Upper lobe of left lung (tissue), 6 donors: Measurements from ENCODE around the gene USP6NL. TPM values are rescaled to one million over a fixed set of nuclear protein-coding genes. Genes with fewer than 3 reads are reported as not detected.

Experiments used
- ATAC-seq, 2 donors: fragments of 200-7000 bp; cut with Tn5 transposase; one replicate each; pipeline ENCODE4 v1.9.1; 2022; ENCODE audit warnings: mild to moderate bottlenecking in 2 of 2, moderate library complexity in 2 of 2; ENCODE audit not compliant: low FRiP score in 2 of 2
- DNase-seq, 2 donors: peaks; one replicate each; pipeline ENCODE4 v3.0.0-alpha.2; 2019 to 2020
- H3K27ac ChIP-seq, 4 donors: fragments of 200-600 bp; sonication (generic); one replicate each; pipeline ENCODE4 v1.5.1; 2016 to 2019
- H3K27me3 ChIP-seq, 4 donors: fragments of 200-600 bp; sonication (generic); one replicate each; pipeline ENCODE4 v1.5.1; 2017 to 2019
- H3K36me3 ChIP-seq, 4 donors: fragments of 200-600 bp; sonication (generic); one replicate each; pipeline ENCODE4 v1.5.1; 2016 to 2019
- H3K4me1 ChIP-seq, 4 donors: fragments of 200-600 bp; sonication (generic); one replicate each; pipeline ENCODE4 v1.5.1; 2018 to 2019
- H3K4me3 ChIP-seq, 4 donors: fragments of 200-600 bp; sonication (generic); one replicate each; pipeline ENCODE4 v1.5.1; 2017 to 2019; ENCODE audit warnings: mild to moderate bottlenecking in 2 of 4, moderate library complexity in 1 of 4
- H3K9me3 ChIP-seq, 4 donors: fragments of 200-600 bp; sonication (generic); one replicate each; pipeline ENCODE4 v1.5.1; 2018 to 2019
- CTCF ChIP-seq, 6 experiments: fragments of 450-650 bp in 4 of 6; fragments of 200-600 bp in 2 of 6; sonication (generic) in 2 of 6; IDR thresholded peaks; one replicate each; pipeline ENCODE4 v1.5.1; 2016 to 2019; ENCODE audit warnings: antibody characterized with exemption in 6 of 6
- EP300 ChIP-seq, 4 donors: sonication (generic); formaldehyde crosslinking; IDR thresholded peaks; one replicate each; pipeline ENCODE4 v1.5.1; 2017; ENCODE audit warnings: antibody characterized with exemption in 4 of 4, control low read depth in 2 of 4
- POLR2A ChIP-seq, 4 donors: fragments of 450-650 bp; IDR thresholded peaks; one replicate each; pipeline ENCODE4 v1.5.1; 2016 to 2017; ENCODE audit warnings: antibody characterized with exemption in 4 of 4, mild to moderate bottlenecking in 2 of 4
- POLR2AphosphoS5 ChIP-seq, 2 donors: sonication (generic); formaldehyde crosslinking; IDR thresholded peaks; one replicate each; pipeline ENCODE4 v1.5.1; 2017; ENCODE audit warnings: antibody characterized with exemption in 2 of 2
- WGBS, 2 donors: methylation state at CpG; one replicate each; pipeline ENCODE4 v1.1.5; 2017 to 2018; 5-methylcytosine and 5-hydroxymethylcytosine counted together
- total RNA-seq, 6 donors: library from RNA; depleted of rRNA in 4 of 6; stranded (reverse); fragments of >200 nt in 4 of 6; gene quantifications; one replicate each; pipeline versions ENCODE4 v1.1.0 to v1.2.1, GENCODE V29; 2016 to 2021
- donor health status: DM: no; HTN: no; CAD: no; lungs with moderate emphysema.
- donor health status: DM: no; HTN: yes; CAD: no; lungs with severe emphysema.

The USP6NL gene
- total RNA-seq, 6 donors from 2014 or later: 16.4 to 28.6 (median 21.8) TPM

DNA sequence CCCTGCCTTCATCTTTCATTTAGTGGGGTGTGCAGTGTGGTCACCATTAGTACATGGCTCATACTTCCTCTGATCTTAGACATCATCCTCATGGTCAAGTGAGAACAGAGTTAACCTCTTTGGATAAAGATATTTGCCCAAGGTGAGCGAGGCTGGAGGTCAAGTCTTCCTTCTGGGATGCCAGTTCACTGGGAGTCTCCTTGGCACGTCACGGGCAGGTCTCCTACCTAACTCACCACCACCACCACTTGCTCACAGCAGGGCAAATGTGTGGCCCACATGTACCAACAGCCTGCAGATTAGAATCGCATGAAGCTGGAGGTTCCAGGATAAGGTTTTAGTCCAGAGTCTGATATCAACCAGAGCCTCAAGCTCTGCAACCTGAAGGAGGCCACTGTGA is 164.6 kb downstream of the USP6NL start:
- H3K4me1 ChIP-seq: no peaks in the 10 kb centered on the region
- 87 to 89% methylated on average over 4 of the region's 4 CpGs for WGBS, 2 donors
- H3K9me3 ChIP-seq: no peaks in the 10 kb centered on the region
- TF ChIP-seq POLR2AphosphoS5 (IDR thresholded peaks at IDR 0.05) (no peak), POLR2A (IDR thresholded peaks at IDR 0.05) (no peak), CTCF (IDR thresholded peaks at IDR 0.05) (no peak), EP300 (IDR thresholded peaks at IDR 0.05) (no peak)
- H3K27ac ChIP-seq: no peak overlapping the region
- no peak for DNase-seq
- H3K36me3 ChIP-seq: no peaks in the 10 kb centered on the region
- no peak for ATAC-seq
- H3K27me3 ChIP-seq: no peaks in the 10 kb centered on the region
- no peak overlapping the region for H3K4me3 ChIP-seq

DNA sequence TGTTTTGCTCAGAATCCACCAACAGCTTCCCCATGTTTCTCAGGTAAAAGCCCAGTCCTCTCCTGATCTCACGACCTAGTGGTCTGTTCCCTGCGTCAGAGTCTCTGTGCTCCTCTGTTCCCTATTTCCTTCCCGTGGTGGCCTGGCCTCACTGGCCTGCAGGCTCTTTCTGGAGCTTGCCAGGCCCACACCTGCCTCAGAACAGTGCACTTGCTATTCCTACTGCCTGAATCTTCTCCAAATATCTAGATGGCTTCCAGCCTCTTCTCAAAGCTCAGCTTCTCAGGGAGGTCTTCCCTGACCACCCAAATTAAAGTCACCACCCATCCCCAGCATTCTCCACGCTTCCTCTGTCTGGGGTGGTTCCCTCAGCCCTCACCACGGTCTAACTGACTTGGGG is 165.3 kb downstream of the USP6NL start:
- Histone ChIP-seq H3K9me3 (no peaks in the 10 kb centered on the region), H3K36me3 (no peaks in the 10 kb centered on the region), H3K27ac (no peak overlapping the region), H3K27me3 (no peaks in the 10 kb centered on the region), H3K4me1 (no peaks in the 10 kb centered on the region), H3K4me3 (no peak overlapping the region)
- 78 to 81% methylated on average over 5 of the region's 5 CpGs for WGBS, 2 donors
- no peak for DNase-seq
- ATAC-seq: no peak
- TF ChIP-seq CTCF (IDR thresholded peaks at IDR 0.05): no peak
- TF ChIP-seq POLR2AphosphoS5 (IDR thresholded peaks at IDR 0.05): no peak
- no peak for TF ChIP-seq POLR2A (IDR thresholded peaks at IDR 0.05)
- no peak for TF ChIP-seq EP300 (IDR thresholded peaks at IDR 0.05)

GRCh38 chr10:11444531-11445228 is 166.8 kb downstream of the USP6NL start:
- no peaks in the 10 kb centered on the region for H3K9me3 ChIP-seq
- H3K36me3 ChIP-seq: no peaks in the 10 kb centered on the region
- ATAC-seq (no peak), DNase-seq (peak in 1 of 2 donors; percentile 52)
- WGBS, 2 donors: 71 to 83% methylated on average over 15 to 26 of the region's 27 CpGs
- no peak overlapping the region for H3K27ac ChIP-seq
- no peak for TF ChIP-seq POLR2AphosphoS5 (IDR thresholded peaks at IDR 0.05)
- TF ChIP-seq POLR2A (IDR thresholded peaks at IDR 0.05): no peak
- no peak for TF ChIP-seq EP300 (IDR thresholded peaks at IDR 0.05)
- H3K4me3 ChIP-seq: no peak overlapping the region
- no peaks in the 10 kb centered on the region for H3K4me1 ChIP-seq
- no peaks in the 10 kb centered on the region for H3K27me3 ChIP-seq

GRCh38 chr10:11444155-11444530 is 167.3 kb downstream of the USP6NL start:
- Histone ChIP-seq H3K36me3 (no peaks in the 10 kb centered on the region), H3K4me3 (no peak overlapping the region), H3K9me3 (no peaks in the 10 kb centered on the region), H3K27ac (no peak overlapping the region), H3K27me3 (no peaks in the 10 kb centered on the region), H3K4me1 (no peaks in the 10 kb centered on the region)
- ATAC-seq: no peak
- 86 to 91% methylated on average over 4 to 11 of the region's 11 CpGs for WGBS, 2 donors
- DNase-seq: no peak
- TF ChIP-seq CTCF (IDR thresholded peaks at IDR 0.05): no peak
- TF ChIP-seq POLR2AphosphoS5 (IDR thresholded peaks at IDR 0.05): no peak
- TF ChIP-seq EP300 (IDR thresholded peaks at IDR 0.05): no peak
- TF ChIP-seq POLR2A (IDR thresholded peaks at IDR 0.05): no peak

DNA sequence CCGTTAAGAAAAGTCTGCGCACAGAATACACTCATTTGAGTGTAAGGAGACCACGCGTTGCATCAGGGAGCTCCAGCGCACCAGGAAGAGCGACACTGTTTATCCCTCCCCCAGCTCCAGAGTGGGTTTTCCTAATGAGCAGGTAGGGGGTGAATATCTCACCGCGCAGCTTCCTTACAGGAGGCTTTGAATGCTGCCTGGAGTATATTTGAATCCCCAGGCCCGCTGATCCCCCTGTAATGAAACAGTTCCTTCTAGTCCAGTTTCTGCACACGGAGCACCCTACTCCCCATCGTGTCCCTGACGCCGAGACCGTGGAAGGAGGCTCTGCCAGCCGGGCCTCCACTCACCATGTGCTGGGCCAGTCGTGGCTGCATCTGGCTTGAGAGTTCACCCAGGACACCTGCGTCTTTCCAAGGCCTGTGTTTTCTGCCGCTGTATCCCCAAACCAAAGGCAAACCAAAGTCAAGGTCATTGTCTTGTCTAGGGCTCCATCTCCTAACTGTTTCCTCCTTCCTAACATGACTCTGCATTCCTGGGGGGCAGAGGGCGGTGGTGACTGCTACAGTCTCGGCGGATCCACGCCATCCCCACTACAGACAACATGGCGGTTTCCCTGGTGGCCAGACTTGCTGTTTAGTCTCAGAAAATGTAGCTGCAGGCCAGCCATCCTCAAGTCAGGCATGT is 167.8 kb downstream of the USP6NL start:
- DNase-seq (peak in 1 of 2 donors; percentile 28), ATAC-seq (no peak)
- TF ChIP-seq POLR2A (IDR thresholded peaks at IDR 0.05) (no peak), EP300 (IDR thresholded peaks at IDR 0.05) (no peak), POLR2AphosphoS5 (IDR thresholded peaks at IDR 0.05) (no peak), CTCF (IDR thresholded peaks at IDR 0.05) (no peak)
- Histone ChIP-seq H3K4me1 (no peaks in the 10 kb centered on the region), H3K9me3 (no peaks in the 10 kb centered on the region), H3K27ac (no peak overlapping the region), H3K27me3 (no peaks in the 10 kb centered on the region), H3K4me3 (no peak overlapping the region), H3K36me3 (no peaks in the 10 kb centered on the region)
- whole genome bisulfite sequencing, 2 donors: 93 to 96% methylated on average over 23 of the region's 23 CpGs
